Measurements from ENCODE around the gene FBXL7.
A peak's percentile ranks its signal among the peaks of the same experiment; 100 is the strongest.

FBXL7 gene

DNA sequence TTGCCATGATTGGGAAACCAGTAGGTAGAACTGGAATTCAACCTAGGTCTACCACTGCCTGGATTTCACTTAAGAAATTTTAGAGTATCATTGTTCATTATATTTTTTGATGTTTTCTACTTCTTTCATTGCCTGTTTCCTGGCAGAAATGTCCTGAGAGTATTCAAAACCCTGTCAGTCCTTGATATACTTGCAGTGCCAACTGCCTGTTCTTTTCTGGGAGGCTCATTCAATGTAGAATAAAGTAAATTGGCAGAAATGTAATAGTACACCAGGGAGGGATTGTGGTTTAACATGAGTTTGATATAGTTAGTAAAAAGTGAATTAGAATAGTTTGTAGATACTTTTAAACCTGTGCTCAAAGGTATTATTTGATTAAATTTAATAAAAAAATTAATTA, 286.3 kb downstream of the FBXL7 start (continued):
- TF ChIP-seq, protein P1, sequence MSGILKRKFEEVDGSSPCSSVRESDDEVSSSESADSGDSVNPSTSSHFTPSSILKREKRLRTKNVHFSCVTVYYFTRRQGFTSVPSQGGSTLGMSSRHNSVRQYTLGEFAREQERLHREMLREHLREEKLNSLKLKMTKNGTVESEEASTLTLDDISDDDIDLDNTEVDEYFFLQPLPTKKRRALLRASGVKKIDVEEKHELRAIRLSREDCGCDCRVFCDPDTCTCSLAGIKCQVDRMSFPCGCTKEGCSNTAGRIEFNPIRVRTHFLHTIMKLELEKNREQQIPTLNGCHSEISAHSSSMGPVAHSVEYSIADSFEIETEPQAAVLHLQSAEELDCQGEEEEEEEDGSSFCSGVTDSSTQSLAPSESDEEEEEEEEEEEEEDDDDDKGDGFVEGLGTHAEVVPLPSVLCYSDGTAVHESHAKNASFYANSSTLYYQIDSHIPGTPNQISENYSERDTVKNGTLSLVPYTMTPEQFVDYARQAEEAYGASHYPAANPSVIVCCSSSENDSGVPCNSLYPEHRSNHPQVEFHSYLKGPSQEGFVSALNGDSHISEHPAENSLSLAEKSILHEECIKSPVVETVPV (CRISPR knock-in tag; IDR thresholded peaks at IDR 0.05): no peak
- TF ChIP-seq CSDC2 (CRISPR knock-in tag; IDR thresholded peaks at IDR 0.05) (no peak), ARNTL (CRISPR knock-in tag; IDR thresholded peaks at IDR 0.05; ENCODE audit: borderline replicate concordance, low read depth) (no peak), TOX (CRISPR knock-in tag; IDR thresholded peaks at IDR 0.05; ENCODE audit: borderline replicate concordance) (no peak), ZNF565 (CRISPR knock-in tag; conservative IDR thresholded peaks at IDR 0.05; ENCODE audit: low read depth) (no peak)

DNA sequence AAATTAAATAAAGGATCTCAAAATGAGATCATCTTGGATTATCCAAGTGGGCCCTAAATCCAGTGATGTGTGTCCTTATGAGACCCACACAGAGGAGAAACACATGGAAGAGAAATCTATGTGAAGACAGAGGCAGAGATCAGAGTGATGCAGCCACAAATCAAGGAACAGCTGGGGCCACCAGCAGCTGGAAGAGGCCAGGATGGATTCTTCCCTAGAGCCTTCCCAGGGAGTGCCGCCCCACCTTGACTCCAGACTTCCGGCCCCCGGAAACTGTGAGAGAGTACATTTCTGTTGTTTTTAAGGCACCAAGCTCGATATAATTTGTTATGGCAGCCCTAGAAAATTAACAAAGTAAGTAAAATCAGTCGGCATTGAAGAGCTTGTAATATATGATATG, 286.9 kb downstream of the FBXL7 start:
- TF ChIP-seq ZNF565 (CRISPR knock-in tag; conservative IDR thresholded peaks at IDR 0.05; ENCODE audit: low read depth) (no peak), ISL1 (CRISPR knock-in tag; IDR thresholded peaks at IDR 0.05) (no peak), BACH2 (CRISPR knock-in tag; IDR thresholded peaks at IDR 0.05; ENCODE audit: borderline replicate concordance) (no peak), PPARA (CRISPR knock-in tag; IDR thresholded peaks at IDR 0.05; ENCODE audit: borderline replicate concordance) (no peak), TCF4 (CRISPR knock-in tag; IDR thresholded peaks at IDR 0.05; ENCODE audit: borderline replicate concordance) (no peak), ESRRG (CRISPR knock-in tag; IDR thresholded peaks at IDR 0.05) (no peak), OSR1 (CRISPR knock-in tag; IDR thresholded peaks at IDR 0.05) (no peak), ZFP30 (CRISPR knock-in tag; IDR thresholded peaks at IDR 0.05) (no peak), GLIS3 (CRISPR knock-in tag; IDR thresholded peaks at IDR 0.05) (no peak), ZC3H10 (CRISPR knock-in tag; IDR thresholded peaks at IDR 0.05) (no peak), SNAI2 (CRISPR knock-in tag; IDR thresholded peaks at IDR 0.05) (no peak), POU6F1 (CRISPR knock-in tag; IDR thresholded peaks at IDR 0.05; ENCODE audit: borderline replicate concordance, low read depth) (no peak), TSHZ2 (CRISPR knock-in tag; IDR thresholded peaks at IDR 0.05) (no peak), ZFP3 (CRISPR knock-in tag; IDR thresholded peaks at IDR 0.05) (no peak)
- TF ChIP-seq, protein P2, sequence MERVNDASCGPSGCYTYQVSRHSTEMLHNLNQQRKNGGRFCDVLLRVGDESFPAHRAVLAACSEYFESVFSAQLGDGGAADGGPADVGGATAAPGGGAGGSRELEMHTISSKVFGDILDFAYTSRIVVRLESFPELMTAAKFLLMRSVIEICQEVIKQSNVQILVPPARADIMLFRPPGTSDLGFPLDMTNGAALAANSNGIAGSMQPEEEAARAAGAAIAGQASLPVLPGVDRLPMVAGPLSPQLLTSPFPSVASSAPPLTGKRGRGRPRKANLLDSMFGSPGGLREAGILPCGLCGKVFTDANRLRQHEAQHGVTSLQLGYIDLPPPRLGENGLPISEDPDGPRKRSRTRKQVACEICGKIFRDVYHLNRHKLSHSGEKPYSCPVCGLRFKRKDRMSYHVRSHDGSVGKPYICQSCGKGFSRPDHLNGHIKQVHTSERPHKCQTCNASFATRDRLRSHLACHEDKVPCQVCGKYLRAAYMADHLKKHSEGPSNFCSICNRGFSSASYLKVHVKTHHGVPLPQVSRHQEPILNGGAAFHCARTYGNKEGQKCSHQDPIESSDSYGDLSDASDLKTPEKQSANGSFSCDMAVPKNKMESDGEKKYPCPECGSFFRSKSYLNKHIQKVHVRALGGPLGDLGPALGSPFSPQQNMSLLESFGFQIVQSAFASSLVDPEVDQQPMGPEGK (CRISPR knock-in tag; IDR thresholded peaks at IDR 0.05; ENCODE audit: borderline replicate concordance): no peak
- ATAC-seq: no peak

DNA sequence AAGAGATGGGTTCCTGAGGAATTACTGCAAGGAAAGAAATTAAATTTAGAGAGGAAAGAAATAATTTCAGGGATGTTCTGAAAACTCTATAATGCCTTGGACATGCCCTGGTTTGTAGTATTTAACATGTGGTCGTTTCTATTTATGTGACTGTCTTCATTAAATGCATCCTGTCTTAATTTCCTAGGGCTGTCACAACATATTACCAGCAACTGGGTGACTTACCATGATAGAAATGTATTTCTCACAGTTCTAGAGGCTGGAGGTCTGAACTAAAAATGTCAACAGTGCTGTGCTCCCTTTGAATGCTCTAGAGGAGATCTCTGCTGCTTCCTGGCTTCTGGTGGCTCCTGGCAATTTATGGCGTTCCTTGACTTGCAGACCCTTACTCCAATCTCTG, 287.7 kb downstream of the FBXL7 start:
- no peak for TF ChIP-seq ARNTL (CRISPR knock-in tag; IDR thresholded peaks at IDR 0.05; ENCODE audit: borderline replicate concordance, low read depth)
- TF ChIP-seq ZC3H10 (CRISPR knock-in tag; IDR thresholded peaks at IDR 0.05): no peak
- no peak for TF ChIP-seq GLIS3 (CRISPR knock-in tag; IDR thresholded peaks at IDR 0.05)
- TF ChIP-seq, protein P2 (CRISPR knock-in tag; IDR thresholded peaks at IDR 0.05; ENCODE audit: borderline replicate concordance): no peak
- no peak for TF ChIP-seq TOX (CRISPR knock-in tag; IDR thresholded peaks at IDR 0.05; ENCODE audit: borderline replicate concordance)
- TF ChIP-seq TCF4 (CRISPR knock-in tag; IDR thresholded peaks at IDR 0.05; ENCODE audit: borderline replicate concordance): no peak
- TF ChIP-seq, protein P3, sequence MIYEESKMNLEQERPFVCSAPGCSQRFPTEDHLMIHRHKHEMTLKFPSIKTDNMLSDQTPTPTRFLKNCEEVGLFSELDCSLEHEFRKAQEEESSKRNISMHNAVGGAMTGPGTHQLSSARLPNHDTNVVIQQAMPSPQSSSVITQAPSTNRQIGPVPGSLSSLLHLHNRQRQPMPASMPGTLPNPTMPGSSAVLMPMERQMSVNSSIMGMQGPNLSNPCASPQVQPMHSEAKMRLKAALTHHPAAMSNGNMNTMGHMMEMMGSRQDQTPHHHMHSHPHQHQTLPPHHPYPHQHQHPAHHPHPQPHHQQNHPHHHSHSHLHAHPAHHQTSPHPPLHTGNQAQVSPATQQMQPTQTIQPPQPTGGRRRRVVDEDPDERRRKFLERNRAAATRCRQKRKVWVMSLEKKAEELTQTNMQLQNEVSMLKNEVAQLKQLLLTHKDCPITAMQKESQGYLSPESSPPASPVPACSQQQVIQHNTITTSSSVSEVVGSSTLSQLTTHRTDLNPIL (CRISPR knock-in tag; IDR thresholded peaks at IDR 0.05; ENCODE audit: low read depth): no peak
- no peak for TF ChIP-seq POU6F1 (CRISPR knock-in tag; IDR thresholded peaks at IDR 0.05; ENCODE audit: borderline replicate concordance, low read depth)
- ATAC-seq: peak; percentile 39
